Suprapubic skin (tissue), 3 donors: ENCODE measurements around the gene PMPCB.

Experiments
- CTCF ChIP-seq, 2 donors: fragments of 200-600 bp in 1 of 2; fragments of 450-650 bp in 1 of 2; sonication (generic) in 1 of 2; IDR thresholded peaks; one replicate each; pipeline ENCODE4 v1.5.1; 2016 to 2019; ENCODE audit warnings: antibody characterized with exemption in 2 of 2, mild to moderate bottlenecking in 1 of 2, moderate library complexity in 1 of 2
- POLR2AphosphoS5 ChIP-seq, 3 donors: sonication (generic); formaldehyde crosslinking; IDR thresholded peaks; one replicate each; pipeline ENCODE4 v1.6.1; 2017; ENCODE audit warnings: antibody characterized with exemption in 3 of 3

- TF ChIP-seq CTCF (IDR thresholded peaks at IDR 0.05) (no peak), POLR2AphosphoS5 (IDR thresholded peaks at IDR 0.05) (peak in 2 of 3 donors; percentile 56 to 89)
Observed at GRCh38 chr7:103347507-103348267, 50.5 kb downstream of the PMPCB start, which contains the start of gene PSMC2.
